Activated CD4-positive, CD25-positive, alpha-beta regulatory T cell treated with anti-CD3 and anti-CD28 coated beads, Interleukin-2, amount 50 U/mL, for 72 hours (primary cell): Measurements from ENCODE around the gene RAB41.
A peak's percentile ranks its signal among the peaks of the same experiment; 100 is the strongest.
"Not testable (repeated sequence)": the region's sequence is repeated elsewhere in the genome, so short reads cannot be mapped to it uniquely, and the experiment has no call there.

Experiments used
- DNase-seq: peaks from one replicate; pipeline ENCODE4 v3.0.0; 2021

Gene RAB41

DNA sequence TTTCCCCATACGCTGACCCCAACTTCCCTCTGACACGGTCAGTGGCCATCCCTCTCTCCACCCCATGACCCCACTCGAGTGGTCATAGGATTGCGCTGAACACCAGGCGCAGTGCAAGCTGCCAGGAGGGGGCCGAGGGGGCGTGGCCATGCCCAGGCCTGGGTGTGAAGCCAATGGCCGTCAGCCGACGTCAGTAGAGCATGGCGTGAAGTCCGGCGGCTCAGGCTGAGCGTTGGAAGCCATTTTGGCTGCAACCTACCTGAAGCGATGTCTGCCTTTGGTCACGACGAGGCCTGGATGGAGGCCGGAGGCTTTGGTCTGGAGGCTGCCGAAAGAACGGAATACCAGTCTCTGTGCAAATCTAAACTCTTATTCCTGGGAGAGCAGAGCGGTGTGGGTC lies at the start of gene RAB41:
Gene RAB41 (plus strand): TSS at position 222 of the 400 bp plus-strand sequence. CDS start 46 bp downstream, at position 268.
- DNase-seq = no peak

DNA sequence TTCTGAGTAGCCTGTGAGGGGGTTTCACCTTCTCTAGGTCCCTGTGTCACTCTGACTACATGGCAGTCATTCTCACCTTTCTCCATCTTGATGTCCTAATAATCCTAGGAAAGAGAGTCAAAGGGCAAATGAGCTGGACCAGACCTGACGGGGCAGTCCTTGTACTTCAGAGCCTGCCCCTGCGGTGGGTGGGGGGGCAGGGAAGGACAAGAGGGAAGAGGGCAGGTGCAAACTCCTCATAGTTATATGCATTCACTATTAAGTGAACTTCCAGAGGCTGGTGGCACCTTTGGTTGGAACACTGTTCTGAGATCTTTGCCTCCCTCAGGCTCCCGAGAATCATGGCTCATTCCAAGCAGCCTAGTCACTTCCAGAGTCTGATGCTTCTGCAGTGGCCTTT lies 47.6 kb upstream of the RAB41 start, which contains the start of gene AWAT1:
Gene AWAT1 (plus strand): TSS at position 301 of the 400 bp plus-strand sequence. CDS start 41 bp downstream, at position 342.
- DNase-seq = no peak

DNA sequence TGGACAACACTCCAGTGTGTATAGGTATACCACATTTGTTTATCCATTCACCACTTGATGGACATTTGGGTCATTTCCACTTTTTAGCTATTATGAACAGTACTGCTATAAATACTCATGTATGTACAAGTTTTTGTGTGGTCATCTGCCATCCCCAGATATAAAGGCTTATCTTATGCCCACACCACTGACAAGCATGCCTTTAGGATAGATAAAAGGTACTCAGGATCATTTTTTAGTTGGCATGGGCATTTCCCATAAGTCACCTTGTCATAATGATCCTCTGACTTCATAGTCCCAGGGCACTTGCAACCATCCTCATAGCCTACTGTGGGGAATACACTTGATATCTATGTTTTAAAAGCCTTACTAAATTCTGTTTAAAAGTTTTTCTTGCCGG lies 41.2 kb upstream of the RAB41 start:
- no peak for DNase-seq

DNA sequence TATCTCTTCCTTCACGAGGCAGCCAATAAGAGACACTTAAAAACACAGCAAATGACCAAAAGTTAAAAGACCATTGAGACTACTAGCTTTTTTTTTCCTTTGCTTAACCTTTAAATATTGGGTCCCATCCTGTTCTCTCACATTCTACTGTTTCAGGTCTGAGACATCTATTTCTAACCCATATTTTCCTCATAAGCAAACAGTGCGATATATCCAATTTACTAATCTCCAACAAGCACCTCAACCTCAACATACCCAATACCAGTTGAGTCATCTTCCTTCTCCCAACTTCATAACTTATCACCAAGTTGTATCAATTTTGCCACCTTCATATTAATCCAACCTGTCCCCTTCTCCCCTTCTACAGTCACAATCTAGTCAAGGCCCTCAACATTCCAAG lies 40.5 kb upstream of the RAB41 start:
- no peak for DNase-seq

DNA sequence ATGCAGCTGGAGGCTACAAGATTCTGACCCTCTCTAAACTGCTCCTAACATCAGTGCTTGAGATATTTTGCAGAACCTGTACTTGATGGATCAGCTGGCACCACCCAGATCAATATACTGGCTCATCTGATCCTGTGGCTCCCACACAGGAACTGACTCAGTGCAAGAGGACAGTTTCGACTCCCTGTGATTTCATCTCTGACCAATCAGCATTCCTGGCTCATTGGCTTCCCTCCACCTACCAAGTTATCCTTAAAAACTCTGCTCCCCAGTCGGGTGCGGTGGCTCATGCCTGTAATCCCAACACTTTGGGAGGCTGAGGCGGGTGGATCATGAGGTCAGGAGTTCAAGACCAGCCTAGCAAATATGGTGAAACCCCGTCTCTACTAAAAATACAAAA lies 38.4 kb upstream of the RAB41 start:
- not testable (repeated sequence) for DNase-seq

DNA sequence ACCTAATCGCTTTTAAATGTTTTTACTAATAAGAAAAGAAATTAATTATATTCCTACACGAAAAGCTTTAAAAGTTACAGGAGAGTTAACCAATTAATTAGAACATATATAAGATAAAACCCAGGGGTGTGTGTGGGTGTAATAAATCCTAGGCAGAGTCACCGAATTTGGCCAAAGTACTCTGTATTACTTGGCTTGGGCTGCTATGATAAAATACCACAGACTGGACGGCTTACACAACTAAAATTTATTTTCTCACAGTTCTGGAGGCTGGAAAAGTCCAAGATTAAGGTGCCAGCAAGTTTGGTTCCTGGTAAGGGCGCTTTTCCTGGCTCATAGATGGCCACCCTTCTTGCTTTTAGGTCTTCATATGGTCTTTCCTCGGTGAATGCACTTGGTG lies 37.1 kb upstream of the RAB41 start:
- no peak for DNase-seq

DNA sequence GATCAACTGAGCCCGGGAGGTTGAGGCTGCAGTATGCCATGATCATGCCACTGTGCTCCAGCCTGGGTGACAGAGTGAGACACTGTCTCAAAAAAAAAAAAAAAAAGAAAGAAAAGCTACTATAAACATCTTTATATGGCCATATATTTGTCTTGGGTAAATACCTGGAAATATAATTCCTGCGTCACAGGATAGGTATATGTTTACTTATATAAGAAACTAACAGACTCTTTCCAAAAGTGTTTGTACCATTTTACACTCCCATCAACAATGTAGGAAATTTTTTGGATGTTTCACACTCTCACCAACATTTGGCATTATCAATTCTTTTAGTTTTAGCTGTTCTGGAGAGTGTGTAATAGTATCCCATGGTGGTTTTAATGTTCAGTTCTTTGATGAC lies 34.7 kb upstream of the RAB41 start:
- no peak for DNase-seq

DNA sequence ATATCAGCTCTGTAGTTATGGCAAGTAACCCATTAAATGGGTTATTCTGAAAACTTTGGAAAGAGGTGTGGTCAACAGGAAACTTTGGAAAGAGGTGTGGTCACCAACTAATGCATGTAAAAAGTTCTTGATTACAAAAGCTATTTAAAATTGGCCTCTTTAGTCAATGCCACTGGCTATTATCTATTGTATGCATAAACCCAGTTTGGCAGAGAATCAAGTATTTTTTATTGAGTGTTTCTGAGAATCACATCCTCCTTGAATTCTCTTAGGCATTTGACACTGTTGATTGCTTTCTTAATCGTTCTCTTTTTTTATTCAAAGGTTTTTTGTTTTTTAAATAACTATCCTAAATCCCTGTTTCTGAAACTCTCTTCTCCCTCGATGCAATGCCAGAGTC lies 29.5 kb upstream of the RAB41 start:
- no peak for DNase-seq

DNA sequence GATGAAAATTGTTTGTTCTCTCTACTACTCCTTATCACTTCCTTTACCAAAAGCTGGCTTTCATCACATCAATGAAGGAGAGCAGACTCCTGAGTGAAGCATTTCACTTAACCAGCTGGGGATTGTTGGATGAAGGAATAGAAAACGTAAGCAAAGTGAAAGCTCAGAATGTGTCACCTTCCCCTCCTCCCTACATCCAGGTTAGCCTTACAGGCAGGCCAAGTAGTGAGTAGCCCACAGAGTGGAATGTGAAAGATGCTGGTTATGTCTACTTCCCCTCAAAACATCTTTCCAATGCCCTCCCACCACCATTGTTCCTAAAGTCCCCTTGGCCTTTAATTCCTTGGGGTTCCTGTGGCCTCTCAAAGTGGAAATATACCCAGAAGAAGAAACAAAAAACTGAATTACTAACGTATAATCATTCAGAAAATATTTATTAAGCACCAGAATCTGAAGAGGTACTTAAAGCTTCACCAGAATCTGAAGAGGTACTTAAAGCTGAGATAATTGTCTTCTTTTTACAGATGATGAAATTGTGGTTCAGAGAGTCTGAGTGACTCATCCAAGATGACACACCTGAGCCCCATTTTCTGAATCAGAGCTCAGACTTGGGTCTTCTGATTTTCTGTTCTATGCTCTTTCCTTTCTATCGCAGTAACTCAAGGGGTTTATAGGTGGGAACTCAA lies 28.5 kb upstream of the RAB41 start:
- no peak for DNase-seq

DNA sequence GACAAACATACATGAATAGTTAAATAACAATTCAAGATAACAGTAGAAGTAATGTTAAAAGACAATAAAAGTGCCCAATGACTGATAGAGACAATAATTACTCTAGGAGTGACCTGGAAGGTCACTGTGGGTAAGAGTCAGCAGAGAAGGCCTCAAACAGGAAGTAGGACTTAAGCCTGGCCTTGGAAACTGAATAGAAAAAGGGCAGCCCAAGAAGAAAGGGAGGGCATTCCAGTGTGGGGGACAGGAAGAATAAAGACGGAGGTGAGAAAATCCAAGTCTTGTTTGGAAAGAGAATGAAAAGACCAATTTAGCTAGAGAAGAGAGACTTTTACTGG lies 27.9 kb upstream of the RAB41 start:
- DNase-seq = no peak

DNA sequence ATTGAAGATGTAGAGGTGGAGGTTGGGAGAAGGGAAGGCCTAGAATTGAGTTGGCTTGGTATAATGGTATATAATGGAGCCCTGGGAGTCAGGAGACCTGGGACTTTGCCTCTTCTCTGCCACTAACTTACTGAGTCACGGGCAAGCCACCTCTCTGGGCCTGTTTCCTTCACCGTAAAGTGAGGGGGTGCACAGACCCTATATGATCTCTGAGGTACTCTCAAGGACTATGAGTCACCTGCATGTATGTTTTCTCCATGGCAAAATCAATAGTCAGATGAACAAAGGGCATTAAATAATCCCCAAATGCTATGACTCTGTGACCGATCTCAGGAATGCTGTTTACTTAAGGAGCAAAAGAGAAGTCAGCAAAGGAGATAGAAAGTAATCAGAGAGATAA lies 27.1 kb upstream of the RAB41 start:
- DNase-seq = no peak

DNA sequence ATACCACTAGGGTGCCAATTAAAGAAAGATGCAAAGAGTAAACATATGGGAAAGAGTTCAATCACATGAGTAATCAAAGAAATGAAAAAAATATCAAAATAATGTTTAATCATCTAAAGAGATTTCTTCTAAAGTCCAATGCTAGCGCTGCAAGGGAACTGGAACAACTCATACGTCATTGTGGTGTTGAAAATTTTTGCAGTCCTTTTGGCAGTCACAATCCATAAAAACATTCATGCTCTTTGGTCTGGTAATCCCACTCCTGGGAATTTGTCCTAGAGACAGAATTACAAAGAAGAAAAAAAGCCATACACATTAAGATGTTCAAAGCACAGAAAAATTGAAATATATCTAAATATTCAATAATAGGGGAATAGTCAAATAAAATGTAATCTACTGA lies 26.5 kb upstream of the RAB41 start:
- no peak for DNase-seq

DNA sequence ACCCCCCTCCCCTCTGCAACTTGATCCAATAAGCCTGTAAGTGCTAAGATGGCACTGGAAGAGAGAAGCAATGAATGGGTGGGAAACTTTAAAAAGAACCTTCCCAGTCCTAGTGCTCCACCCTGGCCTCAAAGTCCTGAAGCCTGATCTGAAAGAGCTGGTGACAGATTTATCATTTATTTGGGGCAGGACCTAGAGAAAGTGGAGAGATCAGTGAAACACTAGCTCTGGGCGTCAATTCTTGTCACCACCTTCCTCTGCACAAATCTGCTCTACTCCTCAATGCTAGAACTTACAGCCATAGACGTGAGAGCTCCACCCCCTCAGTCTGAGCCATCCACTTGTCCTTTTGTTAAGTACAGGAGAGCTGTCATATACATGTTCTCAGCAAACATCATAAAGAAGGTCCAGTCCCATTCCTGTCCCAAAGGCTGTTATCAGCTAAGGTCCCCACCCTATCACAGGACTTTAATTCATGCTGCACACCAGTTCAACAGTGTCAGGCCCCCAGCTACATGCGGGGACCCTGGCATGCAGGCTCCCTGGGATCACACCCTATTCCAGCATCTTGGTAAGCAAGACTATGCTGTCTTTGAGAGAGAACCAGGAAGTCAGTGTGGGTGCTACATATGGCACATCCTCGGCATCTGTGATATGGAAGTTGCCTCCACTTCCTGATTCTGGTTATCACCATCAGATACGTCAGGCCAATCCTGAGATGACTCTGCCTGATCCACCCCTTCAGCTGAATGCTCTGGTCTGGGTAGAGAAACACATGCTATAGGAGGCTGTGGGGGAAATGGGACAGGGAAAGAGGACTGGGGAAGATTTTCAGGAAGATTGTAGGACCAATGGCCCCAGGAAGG lies 24.3 kb upstream of the RAB41 start:
- no peak for DNase-seq

DNA sequence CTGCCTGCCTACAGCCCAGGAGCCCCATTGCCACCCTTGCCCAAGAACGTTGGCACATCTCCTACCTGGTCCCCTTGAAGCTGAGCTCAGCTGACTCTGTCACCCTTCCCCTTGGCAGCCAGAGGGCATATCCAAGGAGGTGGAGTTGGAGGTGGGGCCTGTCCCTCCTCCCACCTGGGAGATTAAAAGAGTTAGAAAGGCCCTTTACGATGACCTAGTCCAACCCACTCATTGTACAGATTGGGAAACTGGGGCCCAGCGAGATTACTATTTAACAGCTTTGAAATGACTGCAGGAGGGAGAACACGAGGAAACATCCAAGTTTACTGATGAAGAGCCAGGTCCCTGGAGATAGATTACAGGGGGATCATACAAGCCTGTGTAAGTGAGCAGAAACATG lies 21.9 kb upstream of the RAB41 start, which contains the start of gene P2RY4:
Gene P2RY4 (minus strand): TSS at position 101 of the 400 bp plus-strand sequence. CDS start 580 bp downstream, outside the sequence.
- DNase-seq = no peak

DNA sequence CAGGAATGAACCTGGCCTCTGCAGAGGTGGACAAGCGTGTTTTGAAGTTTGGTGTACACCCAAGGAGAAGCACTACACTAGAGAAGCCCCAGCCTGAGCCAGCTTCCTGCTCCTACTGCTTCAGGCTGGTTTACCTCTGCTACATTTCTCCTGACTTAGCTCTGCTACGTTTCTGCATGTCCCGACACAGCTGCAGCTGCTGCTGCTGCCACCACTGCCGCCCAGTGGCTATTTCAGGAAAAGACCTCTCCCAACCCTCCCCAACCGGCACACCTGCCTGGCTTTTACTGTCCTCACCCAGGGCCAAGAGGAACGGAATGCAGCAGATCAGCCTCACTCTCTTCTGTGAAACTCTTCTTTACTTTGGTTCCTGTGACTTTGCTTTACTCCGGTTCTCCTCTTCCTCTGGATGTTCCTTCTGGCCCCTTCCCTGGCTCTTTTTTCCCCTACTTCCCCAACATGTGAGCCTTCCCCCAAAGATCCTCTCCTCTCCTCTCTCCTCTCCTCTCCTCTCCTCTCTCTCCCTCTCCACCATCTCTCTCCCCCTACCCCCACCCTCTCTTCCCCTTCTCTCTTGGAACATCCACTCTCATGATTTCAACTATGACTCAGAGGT lies 18.9 kb upstream of the RAB41 start:
- DNase-seq = peak; percentile 35

DNA sequence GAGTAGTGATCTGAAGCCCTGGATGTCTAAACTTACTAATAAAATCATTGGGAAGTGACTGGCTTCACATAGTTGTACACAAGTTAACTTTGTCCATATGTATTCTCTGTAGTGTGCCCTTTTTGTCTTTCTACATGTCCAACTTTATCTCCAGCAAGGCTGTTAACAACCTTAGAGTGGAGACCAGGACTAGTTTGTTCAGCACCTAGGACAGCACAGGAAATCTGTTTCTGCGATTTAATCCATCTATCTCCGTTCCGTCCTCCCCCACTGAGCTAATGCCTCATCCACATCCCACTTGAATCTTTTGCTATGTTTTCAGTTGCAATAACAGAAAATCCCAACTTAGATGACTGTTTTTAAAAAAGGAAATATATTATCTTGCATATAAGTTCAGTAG lies 17.2 kb upstream of the RAB41 start:
- no peak for DNase-seq

DNA sequence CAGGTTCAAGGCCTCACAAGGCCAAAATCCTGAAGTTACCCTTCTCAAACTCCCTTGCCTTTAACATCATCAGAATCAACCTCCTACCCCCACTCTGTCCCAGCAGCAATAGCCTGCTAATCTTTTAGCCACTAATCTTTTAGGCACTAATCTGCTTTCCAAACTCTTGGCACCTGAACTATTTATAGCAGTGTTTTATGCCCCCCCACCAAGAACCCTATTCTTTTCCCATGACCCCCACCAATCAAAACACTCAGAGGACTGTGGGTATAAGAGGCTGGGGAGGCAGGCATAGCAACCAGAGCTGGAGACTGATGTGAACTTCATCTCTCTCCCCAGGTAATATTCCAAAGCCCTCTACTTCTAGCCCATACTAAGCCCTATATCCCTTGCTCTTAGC lies 13.9 kb upstream of the RAB41 start, which contains the start of gene ARR3:
Gene ARR3 (plus strand): TSS at position 301 of the 400 bp plus-strand sequence. CDS start 1,052 bp downstream, outside the sequence.
- DNase-seq = no peak

DNA sequence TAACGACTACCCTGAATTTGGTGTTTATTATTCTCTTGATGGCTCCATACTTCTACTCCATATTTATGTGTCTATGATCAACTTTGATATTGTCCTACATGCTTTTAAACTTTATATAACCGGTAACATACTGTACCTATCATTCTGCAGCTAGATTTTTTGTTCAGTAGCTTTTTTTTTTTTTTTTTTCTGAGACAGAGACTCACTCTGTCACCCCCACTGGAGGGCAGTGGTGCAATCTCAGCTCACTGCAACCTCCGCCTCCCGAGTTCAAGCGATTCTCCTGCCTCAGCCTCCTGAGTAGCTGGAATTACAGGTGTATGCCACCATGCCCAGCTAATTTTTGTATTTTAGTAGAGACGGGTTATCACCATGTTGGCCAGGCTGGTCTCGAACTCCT lies 7.9 kb upstream of the RAB41 start:
- not testable (repeated sequence) for DNase-seq

DNA sequence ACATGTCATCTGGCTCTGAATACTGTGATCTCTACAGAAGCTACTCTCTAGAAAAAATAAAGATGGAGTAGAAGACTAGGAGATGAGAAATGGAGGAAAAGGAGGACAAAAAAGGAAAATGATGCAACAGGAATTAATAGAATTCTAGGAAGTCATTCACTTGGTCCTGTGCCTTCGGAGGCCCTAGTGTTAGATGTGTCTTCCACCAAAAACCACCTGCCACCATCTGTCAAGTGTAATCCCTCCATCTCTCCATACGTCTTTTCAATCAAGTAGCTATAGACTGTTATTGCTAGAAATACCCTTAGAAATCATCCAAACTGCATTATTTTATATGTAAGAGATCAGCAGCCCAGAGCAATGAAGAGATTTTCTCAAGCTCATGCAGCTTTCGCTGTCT lies 2.9 kb upstream of the RAB41 start:
- DNase-seq = no peak

DNA sequence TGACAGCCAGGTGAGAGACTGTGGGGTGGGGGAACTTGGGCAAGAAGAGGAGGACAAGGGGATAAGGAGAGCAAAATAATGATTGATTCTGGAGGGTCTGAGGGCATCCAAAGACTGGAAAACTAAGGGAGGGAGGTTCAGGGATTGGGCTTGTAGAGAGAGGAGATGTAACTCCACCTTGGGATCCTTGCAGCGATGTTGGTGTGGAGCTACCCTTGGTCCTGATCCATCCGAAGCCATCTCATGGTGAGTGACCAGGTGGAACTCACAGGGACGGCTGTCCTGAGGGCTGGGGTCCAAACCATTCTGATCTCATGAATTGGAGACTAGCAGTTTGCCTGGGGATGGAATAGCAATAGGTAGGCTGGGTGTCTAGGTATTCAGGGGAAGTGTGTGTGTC lies 1.4 kb upstream of the RAB41 start:
- DNase-seq = no peak

DNA sequence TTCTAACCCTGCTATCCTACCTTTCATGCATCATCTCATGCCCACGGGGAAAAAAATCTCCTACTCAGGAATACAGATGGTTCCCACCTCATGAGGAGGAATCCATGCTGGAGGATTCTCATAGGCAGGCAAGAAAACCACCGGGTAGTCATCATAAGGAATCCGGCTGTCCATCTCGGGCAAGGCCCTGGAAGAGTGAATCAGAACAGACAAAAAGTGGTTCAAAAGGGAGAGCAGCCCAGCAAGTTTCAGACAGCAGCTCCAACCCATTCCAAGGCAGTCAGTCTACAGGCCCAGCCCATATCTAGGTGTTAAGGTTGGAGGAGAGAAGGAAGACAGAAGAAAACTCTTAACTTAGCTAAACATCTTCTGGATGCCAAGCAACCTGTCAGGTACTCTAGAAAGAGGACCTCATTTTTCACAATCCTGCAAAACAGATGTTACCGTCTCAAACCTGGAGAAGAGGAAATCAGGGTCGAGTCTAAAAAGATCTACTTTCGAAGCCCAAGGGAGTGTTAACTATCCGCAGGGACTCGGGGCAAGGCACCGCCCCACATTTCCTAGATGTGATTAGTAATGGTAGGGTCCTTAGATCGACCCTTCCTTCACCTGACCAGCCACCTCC lies 7.3 kb downstream of the RAB41 start:
- DNase-seq = no peak

DNA sequence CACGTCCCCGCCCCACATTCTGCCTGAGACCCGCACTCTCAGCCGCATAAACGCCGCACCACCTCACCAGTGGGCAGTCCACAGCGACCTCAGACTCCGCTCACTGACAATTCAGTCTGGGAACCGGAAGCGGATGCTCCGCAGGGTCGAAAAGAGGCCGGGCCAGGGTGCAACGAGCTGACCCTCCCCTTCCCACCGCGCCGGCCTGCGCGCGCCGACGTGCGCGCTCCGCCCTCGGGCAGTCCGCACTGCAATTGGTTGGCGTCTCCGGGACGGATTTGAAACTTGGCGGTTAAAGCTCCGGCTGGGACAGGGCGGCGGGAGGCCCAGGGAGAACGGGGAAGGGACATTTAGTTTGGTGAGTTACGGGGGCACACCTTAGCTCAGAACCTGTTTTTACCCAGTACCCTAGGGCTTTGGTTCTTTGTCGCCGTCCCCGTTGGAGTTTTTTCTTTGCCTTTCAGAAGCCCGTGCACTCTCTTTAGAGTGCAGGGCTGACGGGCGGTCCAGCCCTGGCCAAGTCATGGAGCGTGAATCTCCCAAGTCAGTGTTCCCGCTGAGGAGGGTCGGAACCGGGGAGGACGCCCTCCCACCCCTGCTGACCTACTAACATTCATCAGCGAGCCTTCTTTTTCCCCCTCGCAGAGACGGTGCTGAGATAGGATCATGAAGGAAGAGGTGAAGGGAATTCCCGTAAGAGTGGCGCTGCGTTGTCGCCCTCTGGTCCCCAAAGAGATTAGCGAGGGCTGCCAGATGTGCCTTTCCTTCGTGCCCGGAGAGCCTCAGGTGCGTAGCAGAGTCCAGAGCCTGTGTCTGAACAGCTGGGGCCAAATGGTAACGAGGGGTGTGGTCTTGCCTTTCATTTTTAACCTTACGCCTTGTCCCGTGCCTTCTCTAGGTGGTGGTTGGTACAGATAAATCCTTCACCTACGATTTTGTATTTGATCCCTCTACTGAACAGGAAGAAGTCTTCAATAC lies 8.1 kb downstream of the RAB41 start, which contains the start of the genes KIF4A and PDZD11:
Gene KIF4A (plus strand): TSS at position 312 of the 978 bp plus-strand sequence. CDS start 355 bp downstream, at position 667.
Gene PDZD11 (minus strand): TSS at position 135 of the 978 bp plus-strand sequence. CDS start 586 bp downstream, outside the sequence.
- DNase-seq = peak; percentile 80
